Measurements from ENCODE around the gene SNAP47.

The SNAP47 gene

GRCh38 chr1:227797625-227798024 is 62.4 kb downstream of the SNAP47 start:
- no peak for DNase-seq (ENCODE audit: low spot score)

GRCh38 chr1:227798078-227798802 is 63.0 kb downstream of the SNAP47 start:
- no peak for DNase-seq (ENCODE audit: low spot score)

GRCh38 chr1:227799756-227800155 is 64.5 kb downstream of the SNAP47 start:
- DNase-seq (ENCODE audit: low spot score), result no peak

- DNase-seq (ENCODE audit: low spot score), result no peak
These were observed 68.7 kb downstream of the SNAP47 start for GRCh38 chr1:227803933-227804332.

GRCh38 chr1:227805606-227806197 is 70.5 kb downstream of the SNAP47 start:
- peak; percentile 82 for DNase-seq (ENCODE audit: low spot score)

- no peak for DNase-seq (ENCODE audit: low spot score)
These were observed 73.3 kb downstream of the SNAP47 start for GRCh38 chr1:227808566-227808965.

GRCh38 chr1:227809026-227809425 is 73.8 kb downstream of the SNAP47 start:
- no peak for DNase-seq (ENCODE audit: low spot score)

GRCh38 chr1:227813962-227814361 is 78.7 kb downstream of the SNAP47 start:
- no peak for DNase-seq (ENCODE audit: low spot score)

- DNase-seq (ENCODE audit: low spot score), result no peak
These were observed 80.5 kb downstream of the SNAP47 start, which contains the start of gene PRSS38 for GRCh38 chr1:227815468-227816409. TSS of gene PRSS38 (plus strand) at chr1:227815675. CDS start at chr1:227815717, 42 bp downstream.

GRCh38 chr1:227816750-227817446 is 81.7 kb downstream of the SNAP47 start:
- no peak for DNase-seq (ENCODE audit: low spot score)

- DNase-seq (ENCODE audit: low spot score), result no peak
These were observed 88.3 kb downstream of the SNAP47 start for GRCh38 chr1:227823537-227823936.

- DNase-seq (ENCODE audit: low spot score), result no peak
These were observed 89.0 kb downstream of the SNAP47 start for GRCh38 chr1:227824204-227824603.

- DNase-seq (ENCODE audit: low spot score), result no peak
These were observed 93.6 kb downstream of the SNAP47 start for GRCh38 chr1:227828786-227829185.

All from RKO (cell line).